ENCODE measurements around the gene DENND1A. TPM values are rescaled to one million over a fixed set of nuclear protein-coding genes. Genes with fewer than 3 reads are reported as not detected.

Gene DENND1A
- total RNA-seq, 1 experiment from 2014 or later, result 23.5 TPM

GRCh38 chr9:123368536-123369153 is 561.3 kb downstream of the DENND1A start (continued):
- TF ChIP-seq ARID4B (CRISPR knock-in tag; IDR thresholded peaks at IDR 0.05; ENCODE audit: borderline replicate concordance) (no peak), AFF4 (CRISPR knock-in tag; IDR thresholded peaks at IDR 0.05; ENCODE audit: borderline replicate concordance) (no peak), NR2C2 (CRISPR knock-in tag; IDR thresholded peaks at IDR 0.05) (no peak), HMGA2 (CRISPR knock-in tag; IDR thresholded peaks at IDR 0.05) (no peak)

- Mint-ChIP-seq H3K27me3 (ENCODE audit: low read depth) (peaks cover 47% of the 10 kb centered on the region), H3K4me1 (peaks cover 14% of the 10 kb centered on the region), H3K36me3 (no peaks in the 10 kb centered on the region), H3K9me3 (no peaks in the 10 kb centered on the region), H3K27ac (no peak overlapping the region), H3K4me3 (no peak overlapping the region)
- ATAC-seq (no peak), DNase-seq (ENCODE audit: low spot score) (no peak)
- ChIA-PET POLR2A (no interaction called here), CTCF (interaction anchor here (0.9 to 1.6 kb wide), 4 partner anchors 12 to 31 kb away, joined by 3 to 10 read pairs (median 5); partner anchors contain the start of gene CRB2)
- no peak for TF ChIP-seq TEAD4 (CRISPR knock-in tag; IDR thresholded peaks at IDR 0.05)
- no peak for TF ChIP-seq ZNF219 (CRISPR knock-in tag; IDR thresholded peaks at IDR 0.05; ENCODE audit: borderline replicate concordance)
- no peak for TF ChIP-seq CDX4 (CRISPR knock-in tag; IDR thresholded peaks at IDR 0.05; ENCODE audit: borderline replicate concordance)
- TF ChIP-seq ATF6 (CRISPR knock-in tag; IDR thresholded peaks at IDR 0.05), result no peak
- no peak for TF ChIP-seq ARID4B (CRISPR knock-in tag; IDR thresholded peaks at IDR 0.05; ENCODE audit: borderline replicate concordance)
- TF ChIP-seq ZNF232 (CRISPR knock-in tag; IDR thresholded peaks at IDR 0.05), result no peak
- TF ChIP-seq FOXP4 (CRISPR knock-in tag; IDR thresholded peaks at IDR 0.05), result no peak
- no peak for TF ChIP-seq ELF4 (CRISPR knock-in tag; IDR thresholded peaks at IDR 0.05; ENCODE audit: low read depth)
Observed at GRCh38 chr9:123368023-123368422, 561.9 kb downstream of the DENND1A start.
